Gastrocnemius medialis (tissue), 4 donors: ENCODE measurements around the gene CYBA.

Experiments
- POLR2A ChIP-seq, 2 donors: fragments of 450-650 bp; IDR thresholded peaks; one replicate each; pipeline ENCODE4 v1.6.1; 2017; ENCODE audit warnings: antibody characterized with exemption in 2 of 2, mild to moderate bottlenecking in 2 of 2, moderate library complexity in 2 of 2
- TF ChIP-seq, protein P1 (sequence below), 5 experiments: fragments of 450-650 bp in 3 of 5; fragments of 200-600 bp in 2 of 5; sonication (generic) in 2 of 5; IDR thresholded peaks in 4 of 5; conservative IDR thresholded peaks in 1 of 5; 1 replicate in 4 of 5; 2 replicates in 1 of 5; pipeline ENCODE4 v1.5.1; 2016 to 2019; ENCODE audit warnings: antibody characterized with exemption in 5 of 5, mild to moderate bottlenecking in 3 of 5, moderate library complexity in 3 of 5

DNA sequence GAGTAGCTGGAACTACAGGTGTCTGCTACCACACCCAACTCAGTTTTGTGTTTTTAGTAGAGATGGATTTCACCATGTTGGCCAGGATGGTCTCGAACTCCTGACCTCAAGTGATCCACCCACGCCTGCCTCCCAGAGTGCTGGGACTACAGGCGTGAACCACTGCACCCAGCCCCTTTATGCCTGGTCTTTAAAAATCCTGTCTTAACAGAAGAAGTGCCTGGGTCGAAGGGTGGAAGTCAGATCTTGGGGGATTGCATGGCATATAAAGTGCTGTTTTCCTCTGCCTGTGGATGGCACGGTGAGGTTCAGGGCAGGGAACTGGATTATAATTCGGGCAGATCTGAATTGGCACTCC is 50.3 kb downstream of the CYBA start:
- TF ChIP-seq, protein P1, sequence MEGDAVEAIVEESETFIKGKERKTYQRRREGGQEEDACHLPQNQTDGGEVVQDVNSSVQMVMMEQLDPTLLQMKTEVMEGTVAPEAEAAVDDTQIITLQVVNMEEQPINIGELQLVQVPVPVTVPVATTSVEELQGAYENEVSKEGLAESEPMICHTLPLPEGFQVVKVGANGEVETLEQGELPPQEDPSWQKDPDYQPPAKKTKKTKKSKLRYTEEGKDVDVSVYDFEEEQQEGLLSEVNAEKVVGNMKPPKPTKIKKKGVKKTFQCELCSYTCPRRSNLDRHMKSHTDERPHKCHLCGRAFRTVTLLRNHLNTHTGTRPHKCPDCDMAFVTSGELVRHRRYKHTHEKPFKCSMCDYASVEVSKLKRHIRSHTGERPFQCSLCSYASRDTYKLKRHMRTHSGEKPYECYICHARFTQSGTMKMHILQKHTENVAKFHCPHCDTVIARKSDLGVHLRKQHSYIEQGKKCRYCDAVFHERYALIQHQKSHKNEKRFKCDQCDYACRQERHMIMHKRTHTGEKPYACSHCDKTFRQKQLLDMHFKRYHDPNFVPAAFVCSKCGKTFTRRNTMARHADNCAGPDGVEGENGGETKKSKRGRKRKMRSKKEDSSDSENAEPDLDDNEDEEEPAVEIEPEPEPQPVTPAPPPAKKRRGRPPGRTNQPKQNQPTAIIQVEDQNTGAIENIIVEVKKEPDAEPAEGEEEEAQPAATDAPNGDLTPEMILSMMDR (IDR thresholded peaks at IDR 0.05 in 4 of 5, conservative IDR thresholded peaks at IDR 0.05 in 1 of 5), result no peak
- no peak for TF ChIP-seq POLR2A (IDR thresholded peaks at IDR 0.05)
